Naive thymus-derived CD4-positive, alpha-beta T cell (primary cell): ENCODE data around the gene CEP72. TPM values are rescaled to one million over a fixed set of nuclear protein-coding genes. Genes with fewer than 3 reads are reported as not detected.
A peak's percentile ranks its signal among the peaks of the same experiment; 100 is the strongest.
"Not testable (repeated sequence)": the region's sequence is repeated elsewhere in the genome, so short reads cannot be mapped to it uniquely, and the experiment has no call there.

Source experiments
- ATAC-seq: fragments of 150-1000 bp; cut with Tn5 transposase; 2 replicates; pipeline ENCODE4 v1.10.0; 2021; ENCODE audit warnings: mild to moderate bottlenecking, moderate library complexity
- CTCF ChIA-PET: fragments of 350-600 bp; sonication (Branson Sonifier 250); formaldehyde crosslinking; loops from one replicate; lab custom pipeline; 2021; ENCODE audit warnings: antibody characterized with exemption; lab: Charles Lee
- POLR2A ChIA-PET: fragments of 350-600 bp; sonication (Branson Sonifier 250); formaldehyde crosslinking; loops from one replicate; lab custom pipeline; 2021; ENCODE audit warnings: antibody characterized with exemption, inconsistent platforms; lab: Charles Lee
- DNase-seq, 9 donors: peaks; one replicate each; pipeline versions ENCODE4 v3.0.0 to v3.0.0-alpha.2; 2020 to 2022; ENCODE audit warnings: mixed read lengths in 1 of 9
- H3K27ac ChIP-seq: one replicate; pipeline ENCODE4 v1.7.0; 2013; ENCODE audit warnings: mild to moderate bottlenecking, low read depth, low read length, moderate library complexity
- H3K27me3 ChIP-seq, 2 donors: one replicate each; pipeline ENCODE4 v1.7.0; 2013; ENCODE audit warnings: low read length in 2 of 2, mild to moderate bottlenecking in 2 of 2, moderate library complexity in 2 of 2; ENCODE audit not compliant: control insufficient read depth in 2 of 2, insufficient read depth in 2 of 2
- H3K36me3 ChIP-seq, 3 experiments: 1 replicate in 2 of 3; 2 replicates in 1 of 3; pipeline ENCODE4 v1.7.0; 2013; ENCODE audit warnings: low read length in 3 of 3, mild to moderate bottlenecking in 3 of 3, moderate library complexity in 1 of 3; ENCODE audit not compliant: insufficient read depth in 3 of 3, control insufficient read depth in 2 of 3
- H3K4me1 ChIP-seq, 2 donors: one replicate each; pipeline ENCODE4 v1.7.0; 2013; ENCODE audit warnings: low read length in 2 of 2, mild to moderate bottlenecking in 2 of 2, moderate library complexity in 1 of 2; ENCODE audit not compliant: control insufficient read depth in 2 of 2, insufficient read depth in 2 of 2
- H3K4me3 ChIP-seq: 2 replicates; pipeline ENCODE4 v1.7.0; 2013; ENCODE audit warnings: mild to moderate bottlenecking, low read length
- H3K9me3 ChIP-seq, 3 experiments: 1 replicate in 2 of 3; 2 replicates in 1 of 3; pipeline ENCODE4 v1.7.0; 2013; ENCODE audit warnings: low read length in 3 of 3; ENCODE audit not compliant: control insufficient read depth in 2 of 3
- H3K27ac Mint-ChIP-seq, 9 donors: one replicate each; pipeline ENCODE4 v1.8.0; 2020 to 2022; ENCODE audit warnings: mixed read lengths in 9 of 9, mild to moderate bottlenecking in 8 of 9, moderate library complexity in 5 of 9, inconsistent platforms in 2 of 9
- H3K27me3 Mint-ChIP-seq, 5 donors: one replicate each; pipeline ENCODE4 v1.8.0; 2021 to 2022; ENCODE audit warnings: mixed read lengths in 5 of 5, mild to moderate bottlenecking in 1 of 5
- H3K36me3 Mint-ChIP-seq, 5 donors: one replicate each; pipeline ENCODE4 v1.8.0; 2020 to 2022; ENCODE audit warnings: mixed read lengths in 5 of 5, mild to moderate bottlenecking in 3 of 5, inconsistent platforms in 1 of 5
- H3K4me1 Mint-ChIP-seq, 7 donors: one replicate each; pipeline ENCODE4 v1.8.0; 2020 to 2022; ENCODE audit warnings: mixed read lengths in 7 of 7, mild to moderate bottlenecking in 3 of 7, inconsistent platforms in 1 of 7
- H3K4me3 Mint-ChIP-seq, 10 donors: one replicate each; pipeline ENCODE4 v1.8.0; 2020 to 2022; ENCODE audit warnings: mild to moderate bottlenecking in 10 of 10, mixed read lengths in 10 of 10, moderate library complexity in 6 of 10, inconsistent platforms in 2 of 10
- H3K9me3 Mint-ChIP-seq, 11 donors: one replicate each; pipeline ENCODE4 v1.8.0; 2020 to 2022; ENCODE audit warnings: mixed read lengths in 11 of 11, mild to moderate bottlenecking in 4 of 11, inconsistent platforms in 1 of 11, moderate library complexity in 1 of 11
- intact Hi-C, 2 donors: fragments of 100-400 bp; cut with micrococcal nuclease; formaldehyde crosslinking; loops; one replicate each; pipeline ENCODE4 v1.15.1; 2023
- polyA plus RNA-seq, 2 donors: library from polyadenylated mRNA; unstranded; fragments of 300-500 nt; fragmentation: Illumina TruSeq; gene quantifications; one replicate each; pipeline ENCODE4 v1.2.3, GENCODE V29; 2021
- total RNA-seq, 6 experiments: library from RNA in 5 of 6; stranded (reverse) in 5 of 6; gene quantifications; 1 replicate in 5 of 6; 2 replicates in 1 of 6; pipeline ENCODE4 v1.2.3 and lab custom pipeline; 2021 to 2026

CEP72 gene
- total and polyA plus RNA-seq, 7 experiments from 2014 or later, result 6.0 to 33.8 (median 16.4) TPM

GRCh38 chr5:674630-675011 lies 62.5 kb downstream of the CEP72 start:
- intact Hi-C loops, result no loop called here
- no peak overlapping the region for H3K4me3 ChIP-seq
- ChIA-PET CTCF (no interaction called here), POLR2A (no interaction called here)
- H3K4me3 Mint-ChIP-seq, result no peak overlapping the region
- H3K4me1 ChIP-seq, result peaks cover 17 to 22% of the 10 kb centered on the region in 2 donors
- H3K27me3 Mint-ChIP-seq, result peaks cover 0 to 8% (median 7%) of the 10 kb centered on the region in 5 donors
- no peaks in the 10 kb centered on the region for H3K36me3 ChIP-seq
- no peaks in the 10 kb centered on the region for H3K9me3 Mint-ChIP-seq
- no peaks in the 10 kb centered on the region for H3K27me3 ChIP-seq
- no peak overlapping the region for H3K27ac ChIP-seq
- H3K4me1 Mint-ChIP-seq, result peaks cover 0 to 17% (median 10%) of the 10 kb centered on the region in 7 donors
- no peaks in the 10 kb centered on the region for H3K36me3 Mint-ChIP-seq
- H3K27ac Mint-ChIP-seq, result no peak overlapping the region
- ATAC-seq, result no peak
- DNase-seq, result no peak
- H3K9me3 ChIP-seq, result no peaks in the 10 kb centered on the region

GRCh38 chr5:675111-675870 lies 63.2 kb downstream of the CEP72 start:
- H3K4me3 Mint-ChIP-seq, result no peak overlapping the region
- DNase-seq, result no peak
- Histone ChIP-seq H3K4me3 (no peak overlapping the region), H3K9me3 (no peaks in the 10 kb centered on the region), H3K27me3 (no peaks in the 10 kb centered on the region), H3K27ac (no peak overlapping the region), H3K4me1 (peaks cover 17 to 22% of the 10 kb centered on the region in 2 donors), H3K36me3 (no peaks in the 10 kb centered on the region)
- no peak overlapping the region for H3K27ac Mint-ChIP-seq
- CTCF ChIA-PET, result no interaction called here
- no peaks in the 10 kb centered on the region for H3K9me3 Mint-ChIP-seq
- H3K4me1 Mint-ChIP-seq, result peaks cover 0 to 17% (median 10%) of the 10 kb centered on the region in 7 donors
- ATAC-seq, result no peak
- peaks cover 0 to 8% (median 7%) of the 10 kb centered on the region in 5 donors for H3K27me3 Mint-ChIP-seq
- POLR2A ChIA-PET, result no interaction called here
- no peaks in the 10 kb centered on the region for H3K36me3 Mint-ChIP-seq
- intact Hi-C loops, result no loop called here

GRCh38 chr5:675871-676698 lies 63.9 kb downstream of the CEP72 start:
- Histone ChIP-seq H3K4me1 (peaks cover 17 to 22% of the 10 kb centered on the region in 2 donors), H3K27me3 (no peaks in the 10 kb centered on the region), H3K36me3 (no peaks in the 10 kb centered on the region), H3K4me3 (no peak overlapping the region), H3K9me3 (no peaks in the 10 kb centered on the region), H3K27ac (no peak overlapping the region)
- Mint-ChIP-seq H3K4me3 (peak overlapping the region in 1 of 10 donors; percentile 18), H3K27me3 (peaks cover 0 to 11% (median 7%) of the 10 kb centered on the region in 5 donors), H3K4me1 (peaks cover 0 to 17% (median 10%) of the 10 kb centered on the region in 7 donors), H3K9me3 (no peaks in the 10 kb centered on the region), H3K27ac (peak overlapping the region in 1 of 9 donors; percentile 33), H3K36me3 (no peaks in the 10 kb centered on the region)
- intact Hi-C loops, result no loop called here
- ChIA-PET CTCF (interaction anchor here (0.6 kb wide), 1 partner anchor 87 kb away, joined by 4 read pairs; no protein-coding TSS in a partner anchor), POLR2A (no interaction called here)
- ATAC-seq, result no peak
- DNase-seq, result no peak

GRCh38 chr5:676699-677076 lies 64.5 kb downstream of the CEP72 start:
- H3K36me3 Mint-ChIP-seq, result no peaks in the 10 kb centered on the region

GRCh38 chr5:677131-678101 lies 65.3 kb downstream of the CEP72 start:
- H3K36me3 Mint-ChIP-seq, result no peaks in the 10 kb centered on the region
- H3K4me3 Mint-ChIP-seq, result no peak overlapping the region
- no peaks in the 10 kb centered on the region for H3K9me3 Mint-ChIP-seq
- ATAC-seq, result no peak
- ChIA-PET POLR2A (no interaction called here), CTCF (interaction anchor here (0.7 kb wide), 1 partner anchor 234 kb away, joined by 3 read pairs; no protein-coding TSS in a partner anchor)
- H3K27me3 Mint-ChIP-seq, result peaks cover 0 to 11% (median 7%) of the 10 kb centered on the region in 5 donors
- no peaks in the 10 kb centered on the region for H3K36me3 ChIP-seq
- no peaks in the 10 kb centered on the region for H3K27me3 ChIP-seq
- H3K4me1 Mint-ChIP-seq, result peaks cover 0 to 14% (median 7%) of the 10 kb centered on the region in 7 donors
- H3K9me3 ChIP-seq, result no peaks in the 10 kb centered on the region
- H3K27ac ChIP-seq, result no peak overlapping the region
- no peak overlapping the region for H3K27ac Mint-ChIP-seq
- H3K4me3 ChIP-seq, result no peak overlapping the region
- H3K4me1 ChIP-seq, result peaks cover 7 to 13% of the 10 kb centered on the region in 2 donors
- intact Hi-C loops, result no loop called here
- peak in 1 of 9 donors; percentile 19 for DNase-seq

More at GRCh38 chr5:676699-677076, 64.5 kb downstream of the CEP72 start:
- intact Hi-C loops, result no loop called here
- no peaks in the 10 kb centered on the region for H3K9me3 ChIP-seq
- no peak for DNase-seq
- no peak for ATAC-seq
- Mint-ChIP-seq H3K9me3 (no peaks in the 10 kb centered on the region), H3K4me3 (no peak overlapping the region), H3K27me3 (peaks cover 0 to 11% (median 7%) of the 10 kb centered on the region in 5 donors), H3K4me1 (peaks cover 0 to 17% (median 10%) of the 10 kb centered on the region in 7 donors), H3K27ac (no peak overlapping the region)
- POLR2A ChIA-PET, result no interaction called here
- CTCF ChIA-PET, result interaction anchor here (0.7 kb wide), 1 partner anchor 235 kb away, joined by 3 read pairs; no protein-coding TSS in a partner anchor
- H3K36me3 ChIP-seq, result no peaks in the 10 kb centered on the region
- peaks cover 14 to 20% of the 10 kb centered on the region in 2 donors for H3K4me1 ChIP-seq
- H3K4me3 ChIP-seq, result no peak overlapping the region
- H3K27ac ChIP-seq, result no peak overlapping the region
- H3K27me3 ChIP-seq, result no peaks in the 10 kb centered on the region

GRCh38 chr5:678521-678920 lies 66.4 kb downstream of the CEP72 start:
- POLR2A ChIA-PET, CTCF ChIA-PET, H3K4me3 ChIP-seq, H3K27me3 ChIP-seq, H3K27ac Mint-ChIP-seq, H3K4me3 Mint-ChIP-seq, ATAC-seq, H3K9me3 ChIP-seq, H3K27ac ChIP-seq, H3K36me3 ChIP-seq, intact Hi-C loops, H3K4me1 ChIP-seq, H3K9me3 Mint-ChIP-seq, DNase-seq, H3K4me1 Mint-ChIP-seq, H3K36me3 Mint-ChIP-seq: not testable (repeated sequence)
- H3K27me3 Mint-ChIP-seq, result peaks cover 0 to 11% (median 7%) of the 10 kb centered on the region in 5 donors
